ENCODE measurements around the gene CTTNBP2.

- TF ChIP-seq, protein P1, sequence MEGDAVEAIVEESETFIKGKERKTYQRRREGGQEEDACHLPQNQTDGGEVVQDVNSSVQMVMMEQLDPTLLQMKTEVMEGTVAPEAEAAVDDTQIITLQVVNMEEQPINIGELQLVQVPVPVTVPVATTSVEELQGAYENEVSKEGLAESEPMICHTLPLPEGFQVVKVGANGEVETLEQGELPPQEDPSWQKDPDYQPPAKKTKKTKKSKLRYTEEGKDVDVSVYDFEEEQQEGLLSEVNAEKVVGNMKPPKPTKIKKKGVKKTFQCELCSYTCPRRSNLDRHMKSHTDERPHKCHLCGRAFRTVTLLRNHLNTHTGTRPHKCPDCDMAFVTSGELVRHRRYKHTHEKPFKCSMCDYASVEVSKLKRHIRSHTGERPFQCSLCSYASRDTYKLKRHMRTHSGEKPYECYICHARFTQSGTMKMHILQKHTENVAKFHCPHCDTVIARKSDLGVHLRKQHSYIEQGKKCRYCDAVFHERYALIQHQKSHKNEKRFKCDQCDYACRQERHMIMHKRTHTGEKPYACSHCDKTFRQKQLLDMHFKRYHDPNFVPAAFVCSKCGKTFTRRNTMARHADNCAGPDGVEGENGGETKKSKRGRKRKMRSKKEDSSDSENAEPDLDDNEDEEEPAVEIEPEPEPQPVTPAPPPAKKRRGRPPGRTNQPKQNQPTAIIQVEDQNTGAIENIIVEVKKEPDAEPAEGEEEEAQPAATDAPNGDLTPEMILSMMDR (IDR thresholded peaks at IDR 0.05): no peak
- TF ChIP-seq EZH2phosphoT487 (IDR thresholded peaks at IDR 0.05): no peak
Observed at GRCh38 chr7:117862378-117862777, 10.9 kb downstream of the CTTNBP2 start.
